Transverse colon (tissue), 3 donors: ENCODE measurements around the gene CENPE.

Experiments
- CTCF ChIP-seq, 5 experiments: fragments of 200-600 bp in 3 of 5; fragments of 450-650 bp in 2 of 5; sonication (generic) in 3 of 5; IDR thresholded peaks; 1 replicate in 2 of 5; 2 replicates in 3 of 5; pipeline ENCODE4 v1.5.1; 2016 to 2017; ENCODE audit warnings: antibody characterized with exemption in 5 of 5, inconsistent platforms in 3 of 5, mild to moderate bottlenecking in 2 of 5, moderate library complexity in 1 of 5
- EP300 ChIP-seq: sonication (generic); formaldehyde crosslinking; IDR thresholded peaks from one replicate; pipeline ENCODE4 v1.6.1; 2017; ENCODE audit warnings: antibody characterized with exemption, low read depth
- POLR2A ChIP-seq: fragments of 450-650 bp; IDR thresholded peaks from one replicate; pipeline ENCODE4 v1.6.1; 2016; ENCODE audit warnings: antibody characterized with exemption, mild to moderate bottlenecking, moderate library complexity

DNA sequence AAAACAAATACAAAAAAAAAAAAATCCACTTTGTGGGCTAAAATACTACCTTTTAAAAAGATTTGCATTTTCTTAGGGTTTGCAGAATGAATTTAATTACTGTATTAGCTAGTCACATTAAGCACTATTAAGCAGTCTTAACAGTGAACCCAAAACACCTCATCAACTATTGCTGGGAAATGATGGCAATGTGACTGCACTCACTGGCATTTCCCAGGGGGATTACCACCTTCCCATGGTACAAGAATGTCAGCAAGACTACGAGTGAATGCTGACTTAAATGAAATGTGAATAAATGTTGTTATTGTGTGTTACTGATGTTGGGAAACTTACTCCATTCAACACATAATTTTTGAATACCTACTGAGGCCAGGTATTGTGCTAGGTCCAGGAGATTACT lies 111.6 kb downstream of the CENPE start:
- TF ChIP-seq POLR2A = no peak
- no peak for TF ChIP-seq CTCF (IDR thresholded peaks at IDR 0.05)
- TF ChIP-seq EP300 = no peak
